ENCODE measurements around the gene BRD8.

Gene BRD8, protein sequence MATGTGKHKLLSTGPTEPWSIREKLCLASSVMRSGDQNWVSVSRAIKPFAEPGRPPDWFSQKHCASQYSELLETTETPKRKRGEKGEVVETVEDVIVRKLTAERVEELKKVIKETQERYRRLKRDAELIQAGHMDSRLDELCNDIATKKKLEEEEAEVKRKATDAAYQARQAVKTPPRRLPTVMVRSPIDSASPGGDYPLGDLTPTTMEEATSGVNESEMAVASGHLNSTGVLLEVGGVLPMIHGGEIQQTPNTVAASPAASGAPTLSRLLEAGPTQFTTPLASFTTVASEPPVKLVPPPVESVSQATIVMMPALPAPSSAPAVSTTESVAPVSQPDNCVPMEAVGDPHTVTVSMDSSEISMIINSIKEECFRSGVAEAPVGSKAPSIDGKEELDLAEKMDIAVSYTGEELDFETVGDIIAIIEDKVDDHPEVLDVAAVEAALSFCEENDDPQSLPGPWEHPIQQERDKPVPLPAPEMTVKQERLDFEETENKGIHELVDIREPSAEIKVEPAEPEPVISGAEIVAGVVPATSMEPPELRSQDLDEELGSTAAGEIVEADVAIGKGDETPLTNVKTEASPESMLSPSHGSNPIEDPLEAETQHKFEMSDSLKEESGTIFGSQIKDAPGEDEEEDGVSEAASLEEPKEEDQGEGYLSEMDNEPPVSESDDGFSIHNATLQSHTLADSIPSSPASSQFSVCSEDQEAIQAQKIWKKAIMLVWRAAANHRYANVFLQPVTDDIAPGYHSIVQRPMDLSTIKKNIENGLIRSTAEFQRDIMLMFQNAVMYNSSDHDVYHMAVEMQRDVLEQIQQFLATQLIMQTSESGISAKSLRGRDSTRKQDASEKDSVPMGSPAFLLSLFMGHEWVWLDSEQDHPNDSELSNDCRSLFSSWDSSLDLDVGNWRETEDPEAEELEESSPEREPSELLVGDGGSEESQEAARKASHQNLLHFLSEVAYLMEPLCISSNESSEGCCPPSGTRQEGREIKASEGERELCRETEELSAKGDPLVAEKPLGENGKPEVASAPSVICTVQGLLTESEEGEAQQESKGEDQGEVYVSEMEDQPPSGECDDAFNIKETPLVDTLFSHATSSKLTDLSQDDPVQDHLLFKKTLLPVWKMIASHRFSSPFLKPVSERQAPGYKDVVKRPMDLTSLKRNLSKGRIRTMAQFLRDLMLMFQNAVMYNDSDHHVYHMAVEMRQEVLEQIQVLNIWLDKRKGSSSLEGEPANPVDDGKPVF

DNA sequence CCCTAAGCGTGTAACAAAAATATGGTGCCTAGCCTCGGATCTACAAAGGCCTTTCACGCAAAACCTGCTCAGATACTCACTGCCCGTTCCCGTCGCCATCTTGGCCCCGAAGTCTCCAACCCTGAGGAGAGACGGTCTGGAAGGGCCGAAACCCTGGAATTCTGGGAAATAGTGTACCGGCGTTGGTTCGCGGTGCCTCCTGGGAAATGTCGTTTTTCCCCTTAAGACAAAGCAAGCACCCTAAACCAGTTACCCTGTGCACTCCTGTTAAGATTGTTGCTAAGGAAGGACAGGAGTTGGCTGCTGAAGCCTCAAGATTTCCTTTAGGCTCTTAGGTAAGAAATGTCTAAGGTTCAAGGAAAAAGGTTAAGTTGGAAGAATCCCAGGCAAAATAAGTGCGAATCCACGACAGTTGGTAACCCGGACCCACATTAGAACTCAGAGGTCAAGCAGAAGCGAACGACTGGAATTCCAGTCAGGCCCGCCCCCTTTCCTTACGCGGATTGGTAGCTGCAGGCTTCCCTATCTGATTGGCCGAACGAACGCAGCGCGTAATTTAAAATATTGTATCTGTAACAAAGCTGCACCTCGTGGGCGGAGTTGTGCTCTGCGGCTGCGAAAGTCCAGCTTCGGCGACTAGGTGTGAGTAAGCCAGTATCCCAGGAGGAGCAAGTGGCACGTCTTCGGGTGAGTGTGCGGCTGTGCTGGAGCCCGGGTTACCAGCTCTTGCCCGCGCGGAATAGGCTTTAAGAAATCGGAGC, at the start of gene BRD8, which contains the start of gene KIF20A:
TSS of gene BRD8 (minus strand) at position 115 of the 761 bp plus-strand sequence. CDS start at position 99, 16 bp downstream.
TSS of gene KIF20A (plus strand) at position 597 of the 761 bp plus-strand sequence. CDS start 569 bp downstream, outside the sequence.
- TF ChIP-seq CTCF (IDR thresholded peaks at IDR 0.05; ENCODE audit: insufficient read depth, low read depth, low read length, missing control alignments), result no peak
- DNase-seq (ENCODE audit: low read depth), result peak; percentile 99
- peak within 1 kb of the TSS; percentile 99 for H3K4me3 ChIP-seq (ENCODE audit: low read length)

DNA sequence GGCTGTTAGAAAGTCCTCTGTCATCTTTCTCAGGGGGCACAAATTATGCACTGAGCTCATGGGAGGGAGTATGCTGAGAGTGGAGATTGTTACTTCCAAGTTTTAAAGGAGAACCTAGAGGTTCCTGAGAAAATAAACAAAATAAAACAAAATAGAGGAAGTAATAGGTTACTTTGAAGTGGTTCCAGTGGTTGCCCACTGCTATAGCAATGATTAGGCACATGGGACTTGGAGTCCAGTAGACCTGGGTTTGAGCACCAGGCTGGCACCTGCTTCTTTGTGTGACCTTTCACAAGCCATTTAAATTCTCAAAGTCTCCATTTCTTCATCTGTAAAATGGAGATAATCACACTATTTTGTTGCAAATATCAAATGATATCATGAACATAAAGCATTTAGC, 48.5 kb upstream of the BRD8 start:
- no peak for TF ChIP-seq CTCF (IDR thresholded peaks at IDR 0.05; ENCODE audit: insufficient read depth, low read depth, low read length, missing control alignments)
- no peak for DNase-seq (ENCODE audit: low read depth)
- no peak overlapping the region for H3K4me3 ChIP-seq (ENCODE audit: low read length)

GRCh38 chr5:138224712-138225111, 46.3 kb upstream of the BRD8 start:
- DNase-seq (ENCODE audit: low read depth), result no peak
- H3K4me3 ChIP-seq (ENCODE audit: low read length), result no peak overlapping the region
- no peak for TF ChIP-seq CTCF (IDR thresholded peaks at IDR 0.05; ENCODE audit: insufficient read depth, low read depth, low read length, missing control alignments)

GRCh38 chr5:138223532-138223931, 45.1 kb upstream of the BRD8 start:
- DNase-seq (ENCODE audit: low read depth), result no peak
- TF ChIP-seq CTCF (IDR thresholded peaks at IDR 0.05; ENCODE audit: insufficient read depth, low read depth, low read length, missing control alignments), result no peak
- no peak overlapping the region for H3K4me3 ChIP-seq (ENCODE audit: low read length)

- no peak for DNase-seq (ENCODE audit: low read depth)
- no peak for TF ChIP-seq CTCF (IDR thresholded peaks at IDR 0.05; ENCODE audit: insufficient read depth, low read depth, low read length, missing control alignments)
- no peak overlapping the region for H3K4me3 ChIP-seq (ENCODE audit: low read length)
These were observed 38.4 kb upstream of the BRD8 start for GRCh38 chr5:138216799-138217198.
